Retinal pigment epithelial cell (primary cell): ENCODE data around the gene PIK3R5.
"Not testable (repeated sequence)": the region's sequence is repeated elsewhere in the genome, so short reads cannot be mapped to it uniquely, and the experiment has no call there.

Experiments
- DNase-seq: peaks from one replicate; pipeline ENCODE4 v3.0.0-alpha.2; 2010; ENCODE audit warnings: low read depth
- H3K4me3 ChIP-seq: 2 replicates; pipeline ENCODE4 v1.5.1; 2011; ENCODE audit warnings: mild to moderate bottlenecking, low read length, control low read depth, moderate library complexity
- TF ChIP-seq, protein P1 (sequence below): conservative IDR thresholded peaks from 2 replicates; pipeline ENCODE4 v1.5.1; 2011; ENCODE audit warnings: low read depth, low read length, control low read depth, inconsistent platforms

The PIK3R5 gene

DNA sequence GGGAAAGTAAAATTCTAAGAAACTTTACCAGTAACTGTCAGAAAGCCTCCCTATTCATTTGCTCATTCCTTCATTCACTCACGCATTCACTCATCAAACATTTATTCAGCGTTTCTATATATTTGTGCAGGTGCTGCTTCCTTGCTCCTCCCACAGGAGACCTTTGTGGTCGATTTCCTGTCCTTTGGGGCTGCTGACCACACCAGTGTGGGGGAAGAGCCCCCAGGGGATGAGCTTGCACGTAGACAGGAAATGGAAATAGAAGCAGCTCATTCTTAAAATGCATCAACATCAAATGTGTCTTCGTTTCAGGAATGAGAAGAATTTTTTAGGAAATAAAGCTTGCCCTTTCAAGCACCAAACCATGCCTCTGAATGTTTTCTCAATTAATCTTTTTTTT is 107.6 kb downstream of the PIK3R5 start:
- TF ChIP-seq, protein P1, sequence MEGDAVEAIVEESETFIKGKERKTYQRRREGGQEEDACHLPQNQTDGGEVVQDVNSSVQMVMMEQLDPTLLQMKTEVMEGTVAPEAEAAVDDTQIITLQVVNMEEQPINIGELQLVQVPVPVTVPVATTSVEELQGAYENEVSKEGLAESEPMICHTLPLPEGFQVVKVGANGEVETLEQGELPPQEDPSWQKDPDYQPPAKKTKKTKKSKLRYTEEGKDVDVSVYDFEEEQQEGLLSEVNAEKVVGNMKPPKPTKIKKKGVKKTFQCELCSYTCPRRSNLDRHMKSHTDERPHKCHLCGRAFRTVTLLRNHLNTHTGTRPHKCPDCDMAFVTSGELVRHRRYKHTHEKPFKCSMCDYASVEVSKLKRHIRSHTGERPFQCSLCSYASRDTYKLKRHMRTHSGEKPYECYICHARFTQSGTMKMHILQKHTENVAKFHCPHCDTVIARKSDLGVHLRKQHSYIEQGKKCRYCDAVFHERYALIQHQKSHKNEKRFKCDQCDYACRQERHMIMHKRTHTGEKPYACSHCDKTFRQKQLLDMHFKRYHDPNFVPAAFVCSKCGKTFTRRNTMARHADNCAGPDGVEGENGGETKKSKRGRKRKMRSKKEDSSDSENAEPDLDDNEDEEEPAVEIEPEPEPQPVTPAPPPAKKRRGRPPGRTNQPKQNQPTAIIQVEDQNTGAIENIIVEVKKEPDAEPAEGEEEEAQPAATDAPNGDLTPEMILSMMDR: no peak
- DNase-seq: no peak
- no peak overlapping the region for H3K4me3 ChIP-seq

DNA sequence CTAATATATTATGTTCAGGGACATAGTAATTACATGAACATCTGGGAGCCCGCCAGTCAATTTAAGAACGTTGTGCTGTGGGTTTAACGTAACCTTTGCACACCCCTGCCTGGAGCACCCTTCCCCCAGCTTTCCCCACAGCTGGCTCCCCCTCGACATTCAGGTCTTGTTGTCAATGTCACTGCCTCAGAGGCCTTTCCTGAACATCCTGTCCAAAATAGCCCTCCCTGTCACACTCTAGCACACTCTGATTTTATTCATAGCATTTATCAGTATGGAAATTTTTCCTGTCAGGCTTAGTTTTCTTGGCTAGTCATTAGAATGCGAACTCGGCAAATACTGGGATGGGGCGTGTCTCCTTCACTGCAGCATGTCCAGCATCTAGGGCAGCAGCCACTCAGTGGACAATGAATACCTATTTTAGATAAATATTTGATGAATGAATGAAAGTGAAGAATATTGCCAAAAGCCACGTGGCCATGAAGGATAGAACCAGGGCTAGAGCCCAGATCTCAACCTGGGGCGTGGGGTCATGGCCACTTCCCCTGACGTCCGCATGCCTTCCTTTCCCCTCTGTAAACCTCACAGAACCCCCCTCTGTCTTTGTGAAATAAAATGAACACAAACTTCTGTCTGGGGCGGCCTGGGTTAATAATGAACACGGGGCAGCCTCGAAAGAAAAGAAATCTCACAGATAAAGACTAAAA is 108.5 kb downstream of the PIK3R5 start:
- H3K4me3 ChIP-seq: no peak overlapping the region
- DNase-seq: no peak
- TF ChIP-seq, protein P1: no peak

DNA sequence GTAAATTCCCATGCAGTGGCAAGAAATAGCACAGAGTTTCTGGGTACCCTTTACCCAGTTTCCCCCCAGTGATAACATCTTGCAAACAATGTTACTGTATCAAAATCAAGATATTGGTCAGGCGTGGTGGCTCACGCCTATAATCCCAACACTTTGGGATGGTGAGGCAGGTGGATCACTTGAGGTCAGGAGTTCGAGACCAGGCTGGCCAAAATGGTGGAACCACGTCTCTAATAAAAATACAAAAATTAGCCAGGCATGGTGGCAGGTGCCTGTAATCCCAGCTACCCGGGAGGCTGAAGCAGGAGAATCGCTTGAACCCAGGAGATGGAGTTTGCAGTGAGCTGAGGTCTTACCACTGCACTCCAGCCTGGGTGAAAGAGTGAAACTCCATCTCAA is 109.3 kb downstream of the PIK3R5 start:
- H3K4me3 ChIP-seq, DNase-seq: not testable (repeated sequence)

DNA sequence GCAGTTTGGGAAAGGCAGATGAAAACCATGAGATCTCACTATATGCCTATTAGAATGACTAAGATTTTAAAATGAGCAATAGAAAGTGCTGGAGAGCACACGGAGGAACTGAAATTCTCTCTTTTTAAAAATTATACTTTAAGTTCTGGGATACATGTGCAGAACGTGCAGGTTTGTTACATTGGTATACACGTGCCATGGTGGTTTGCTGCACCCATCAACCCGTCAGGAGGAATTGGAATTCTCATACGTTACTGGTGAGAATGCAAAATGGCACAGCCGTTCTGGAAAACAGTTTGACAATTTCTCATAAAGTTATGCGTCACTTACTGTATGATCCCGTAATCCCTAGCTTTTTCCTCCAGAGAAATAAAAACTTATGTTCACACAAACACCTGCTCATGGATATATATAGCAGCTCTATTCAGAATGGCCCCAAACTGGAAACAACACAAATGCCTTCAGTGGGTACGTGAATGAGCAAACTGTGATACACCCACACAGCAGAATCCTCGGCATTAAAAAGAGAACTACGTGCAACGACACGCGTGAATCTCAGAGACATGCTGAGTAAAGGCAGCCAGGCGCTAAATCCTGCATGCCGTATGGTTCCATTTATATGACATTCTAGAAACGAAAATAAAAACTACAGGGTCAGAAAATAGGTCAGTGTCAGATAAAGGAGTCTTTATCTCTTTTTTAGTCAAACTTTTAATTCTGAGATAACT is 109.9 kb downstream of the PIK3R5 start:
- TF ChIP-seq, protein P1: no peak
- H3K4me3 ChIP-seq: no peak overlapping the region
- no peak for DNase-seq

DNA sequence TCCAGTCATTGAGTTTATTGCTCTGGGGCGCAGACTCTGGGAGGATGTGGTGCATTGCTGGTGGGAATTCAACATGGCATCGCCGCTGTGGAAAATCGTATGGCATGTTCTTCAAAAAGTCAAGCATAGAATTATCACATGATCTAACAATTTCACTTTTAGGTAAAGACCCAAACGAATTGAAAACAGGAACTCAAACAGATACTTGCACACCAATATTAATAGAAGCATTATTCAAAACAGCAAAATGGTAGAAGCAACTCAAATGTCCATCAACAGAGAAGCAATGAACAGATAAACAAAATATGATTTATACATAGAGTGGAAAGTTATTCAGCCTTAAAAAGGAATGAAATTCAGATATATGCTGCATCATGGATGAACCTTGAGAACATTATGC is 113.9 kb downstream of the PIK3R5 start:
- TF ChIP-seq, protein P1: no peak
- DNase-seq: no peak
- H3K4me3 ChIP-seq: no peak overlapping the region

DNA sequence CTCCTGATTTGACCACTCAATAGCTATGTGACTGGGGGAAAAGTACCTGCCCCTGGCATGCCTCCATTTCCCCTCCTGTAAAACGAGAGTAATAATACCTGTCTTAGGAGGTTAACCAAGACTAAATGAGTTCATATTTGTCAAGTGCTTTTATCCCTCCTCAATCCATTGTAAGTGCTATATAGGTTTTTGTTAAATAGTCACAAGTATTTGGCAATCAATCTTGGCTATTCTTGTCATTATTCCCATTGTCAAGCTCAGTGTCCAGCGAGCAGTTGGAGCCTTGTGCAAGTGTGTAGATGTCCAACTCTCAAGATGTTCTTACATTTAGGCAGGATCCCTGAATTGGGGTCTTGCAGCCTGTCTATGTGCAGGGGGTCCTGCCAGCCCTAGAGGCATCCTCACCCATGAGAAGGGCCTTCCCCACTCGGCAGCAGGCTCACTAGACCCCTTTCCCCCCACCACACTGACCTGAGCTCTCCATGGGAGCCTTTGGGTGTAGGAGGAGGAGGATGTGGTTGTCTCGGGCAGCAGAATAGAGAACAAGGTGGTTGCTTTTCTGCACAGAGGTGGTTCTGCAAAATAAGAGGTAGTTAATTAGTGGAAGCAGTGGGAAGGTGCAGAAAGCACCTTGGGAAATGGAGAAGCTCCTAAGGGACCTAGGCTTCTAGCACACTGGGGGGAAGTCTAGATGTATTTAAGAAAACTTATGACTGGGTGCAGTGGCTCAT is 116.0 kb downstream of the PIK3R5 start:
- TF ChIP-seq, protein P1: no peak
- H3K4me3 ChIP-seq: no peak overlapping the region
- DNase-seq: no peak

DNA sequence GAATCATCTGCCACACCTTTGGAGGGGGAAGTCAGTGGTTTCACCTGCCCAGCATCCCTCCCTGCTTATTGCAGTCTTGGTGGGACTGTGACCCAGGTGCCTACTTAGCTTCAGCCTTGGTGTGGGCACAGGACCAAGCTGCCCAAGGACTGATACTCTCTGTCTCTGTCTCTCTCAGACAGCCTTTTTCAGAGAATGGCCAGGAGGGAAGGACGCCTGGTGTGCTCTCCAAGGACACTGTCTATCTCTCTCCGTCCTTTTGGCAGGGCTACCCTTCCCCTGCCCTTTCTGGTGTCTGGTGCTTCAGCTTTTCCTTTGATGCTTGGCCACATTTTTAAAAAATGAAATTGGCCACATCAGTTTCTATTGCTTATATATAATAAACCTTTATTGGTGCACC is 117.6 kb downstream of the PIK3R5 start:
- no peak overlapping the region for H3K4me3 ChIP-seq
- DNase-seq: no peak
- TF ChIP-seq, protein P1: no peak
